ENCODE results near the gene NAXD. TPM values are rescaled to one million over a fixed set of nuclear protein-coding genes. Genes with fewer than 3 reads are reported as not detected.
A peak's percentile ranks its signal among the peaks of the same experiment; 100 is the strongest.

Gene NAXD
- polyA plus RNA-seq, 4 donors, result 30.1 to 59.3 (median 36.9) TPM

GRCh38 chr13:110583178-110583865, 32.0 kb upstream of the NAXD start:
- 87 to 94% (median 89%) methylated on average over 13 of the region's 13 CpGs for WGBS, 3 donors

GRCh38 chr13:110589793-110590390, 25.5 kb upstream of the NAXD start:
- no peaks in the 10 kb centered on the region for H3K4me1 ChIP-seq (ENCODE audit: control insufficient read depth in 3 of 3, insufficient read depth in 2 of 3, low read depth in 1 of 3, low read length in 2 of 3)
- no peaks in the 10 kb centered on the region for H3K27me3 ChIP-seq (ENCODE audit: control insufficient read depth in 3 of 3, insufficient read depth in 3 of 3, low read length in 3 of 3)
- H3K36me3 ChIP-seq (ENCODE audit: control insufficient read depth in 3 of 3, insufficient read depth in 2 of 3, low read depth in 1 of 3, low read length in 3 of 3), result no peaks in the 10 kb centered on the region
- H3K4me3 ChIP-seq (ENCODE audit: low read depth in 1 of 3, low read length in 3 of 3), result no peak overlapping the region
- FAIRE-seq (no peak), DNase-seq (no peak)
- no peaks in the 10 kb centered on the region for H3K9me3 ChIP-seq (ENCODE audit: control insufficient read depth in 2 of 2, insufficient read depth in 1 of 2, low read depth in 1 of 2, low read length in 1 of 2)
- no peak overlapping the region for H3K27ac ChIP-seq (ENCODE audit: low read depth in 1 of 3, low read length in 2 of 3)
- WGBS, 3 donors, result 52 to 55% (median 53%) methylated on average over 3 of the region's 3 CpGs

More at GRCh38 chr13:110583178-110583865, 32.0 kb upstream of the NAXD start:
- Histone ChIP-seq H3K36me3 (ENCODE audit: control insufficient read depth in 3 of 3, insufficient read depth in 2 of 3, low read depth in 1 of 3, low read length in 3 of 3) (no peaks in the 10 kb centered on the region), H3K4me3 (ENCODE audit: low read depth in 1 of 3, low read length in 3 of 3) (no peak overlapping the region), H3K27me3 (ENCODE audit: control insufficient read depth in 3 of 3, insufficient read depth in 3 of 3, low read length in 3 of 3) (no peaks in the 10 kb centered on the region), H3K27ac (ENCODE audit: low read depth in 1 of 3, low read length in 2 of 3) (no peak overlapping the region), H3K4me1 (ENCODE audit: control insufficient read depth in 3 of 3, insufficient read depth in 2 of 3, low read depth in 1 of 3, low read length in 2 of 3) (peaks cover 0 to 3% (median 0%) of the 10 kb centered on the region in 3 donors), H3K9me3 (ENCODE audit: control insufficient read depth in 2 of 2, insufficient read depth in 1 of 2, low read depth in 1 of 2, low read length in 1 of 2) (no peaks in the 10 kb centered on the region)
- DNase-seq (no peak), FAIRE-seq (no peak)

- no peaks in the 10 kb centered on the region for H3K9me3 ChIP-seq (ENCODE audit: control insufficient read depth in 2 of 2, insufficient read depth in 1 of 2, low read depth in 1 of 2, low read length in 1 of 2)
- H3K27me3 ChIP-seq (ENCODE audit: control insufficient read depth in 3 of 3, insufficient read depth in 3 of 3, low read length in 3 of 3), result no peaks in the 10 kb centered on the region
- no peak overlapping the region for H3K27ac ChIP-seq (ENCODE audit: low read depth in 1 of 3, low read length in 2 of 3)
- no peak overlapping the region for H3K4me3 ChIP-seq (ENCODE audit: low read depth in 1 of 3, low read length in 3 of 3)
- DNase-seq (peak in 1 of 2 donors; percentile 17), FAIRE-seq (no peak)
- H3K4me1 ChIP-seq (ENCODE audit: control insufficient read depth in 3 of 3, insufficient read depth in 2 of 3, low read depth in 1 of 3, low read length in 2 of 3), result no peaks in the 10 kb centered on the region
- 60 to 82% (median 69%) methylated on average over 6 of the region's 6 CpGs for WGBS, 3 donors
- H3K36me3 ChIP-seq (ENCODE audit: control insufficient read depth in 3 of 3, insufficient read depth in 2 of 3, low read depth in 1 of 3, low read length in 3 of 3), result no peaks in the 10 kb centered on the region
Observed at GRCh38 chr13:110590577-110590976, 24.8 kb upstream of the NAXD start.

GRCh38 chr13:110592665-110593064, 22.7 kb upstream of the NAXD start:
- no peak overlapping the region for H3K27ac ChIP-seq (ENCODE audit: low read depth in 1 of 3, low read length in 2 of 3)
- no peak for FAIRE-seq

GRCh38 chr13:110593430-110594130, 21.8 kb upstream of the NAXD start:
- no peak overlapping the region for H3K27ac ChIP-seq (ENCODE audit: low read depth in 1 of 3, low read length in 2 of 3)
- H3K9me3 ChIP-seq (ENCODE audit: control insufficient read depth in 2 of 2, insufficient read depth in 1 of 2, low read depth in 1 of 2, low read length in 1 of 2), result no peaks in the 10 kb centered on the region
- H3K27me3 ChIP-seq (ENCODE audit: control insufficient read depth in 3 of 3, insufficient read depth in 3 of 3, low read length in 3 of 3), result no peaks in the 10 kb centered on the region
- FAIRE-seq, result no peak
- no peaks in the 10 kb centered on the region for H3K36me3 ChIP-seq (ENCODE audit: control insufficient read depth in 3 of 3, insufficient read depth in 2 of 3, low read depth in 1 of 3, low read length in 3 of 3)
- 43 to 47% (median 45%) methylated on average over 6 of the region's 6 CpGs for WGBS, 3 donors
- H3K4me3 ChIP-seq (ENCODE audit: low read depth in 1 of 3, low read length in 3 of 3), result no peak overlapping the region
- DNase-seq, result peak; percentile 77 to 78
- H3K4me1 ChIP-seq (ENCODE audit: control insufficient read depth in 3 of 3, insufficient read depth in 2 of 3, low read depth in 1 of 3, low read length in 2 of 3), result no peaks in the 10 kb centered on the region

More at GRCh38 chr13:110592665-110593064, 22.7 kb upstream of the NAXD start:
- H3K4me3 ChIP-seq (ENCODE audit: low read depth in 1 of 3, low read length in 3 of 3), result no peak overlapping the region
- DNase-seq, result no peak
- H3K27me3 ChIP-seq (ENCODE audit: control insufficient read depth in 3 of 3, insufficient read depth in 3 of 3, low read length in 3 of 3), result no peaks in the 10 kb centered on the region
- no peaks in the 10 kb centered on the region for H3K9me3 ChIP-seq (ENCODE audit: control insufficient read depth in 2 of 2, insufficient read depth in 1 of 2, low read depth in 1 of 2, low read length in 1 of 2)
- H3K4me1 ChIP-seq (ENCODE audit: control insufficient read depth in 3 of 3, insufficient read depth in 2 of 3, low read depth in 1 of 3, low read length in 2 of 3), result no peaks in the 10 kb centered on the region
- H3K36me3 ChIP-seq (ENCODE audit: control insufficient read depth in 3 of 3, insufficient read depth in 2 of 3, low read depth in 1 of 3, low read length in 3 of 3), result no peaks in the 10 kb centered on the region
- whole genome bisulfite sequencing, 3 donors, result 79 to 90% (median 87%) methylated on average over 2 of the region's 2 CpGs

- WGBS, 3 donors, result 80 to 86% (median 81%) methylated on average over 16 of the region's 16 CpGs
- Histone ChIP-seq H3K4me1 (ENCODE audit: control insufficient read depth in 3 of 3, insufficient read depth in 2 of 3, low read depth in 1 of 3, low read length in 2 of 3) (no peaks in the 10 kb centered on the region), H3K27ac (ENCODE audit: low read depth in 1 of 3, low read length in 2 of 3) (no peak overlapping the region), H3K4me3 (ENCODE audit: low read depth in 1 of 3, low read length in 3 of 3) (no peak overlapping the region), H3K36me3 (ENCODE audit: control insufficient read depth in 3 of 3, insufficient read depth in 2 of 3, low read depth in 1 of 3, low read length in 3 of 3) (no peaks in the 10 kb centered on the region), H3K27me3 (ENCODE audit: control insufficient read depth in 3 of 3, insufficient read depth in 3 of 3, low read length in 3 of 3) (no peaks in the 10 kb centered on the region), H3K9me3 (ENCODE audit: control insufficient read depth in 2 of 2, insufficient read depth in 1 of 2, low read depth in 1 of 2, low read length in 1 of 2) (no peaks in the 10 kb centered on the region)
- DNase-seq (no peak), FAIRE-seq (no peak)
Observed at GRCh38 chr13:110597041-110597689, 18.2 kb upstream of the NAXD start.

GRCh38 chr13:110600261-110600819, 15.0 kb upstream of the NAXD start:
- WGBS, 3 donors, result 69 to 81% (median 73%) methylated on average over 10 of the region's 10 CpGs
- Histone ChIP-seq H3K4me3 (ENCODE audit: low read depth in 1 of 3, low read length in 3 of 3) (no peak overlapping the region), H3K9me3 (ENCODE audit: control insufficient read depth in 2 of 2, insufficient read depth in 1 of 2, low read depth in 1 of 2, low read length in 1 of 2) (no peaks in the 10 kb centered on the region), H3K27me3 (ENCODE audit: control insufficient read depth in 3 of 3, insufficient read depth in 3 of 3, low read length in 3 of 3) (no peaks in the 10 kb centered on the region), H3K27ac (ENCODE audit: low read depth in 1 of 3, low read length in 2 of 3) (peak overlapping the region in 1 of 3 donors; percentile 23), H3K4me1 (ENCODE audit: control insufficient read depth in 3 of 3, insufficient read depth in 2 of 3, low read depth in 1 of 3, low read length in 2 of 3) (no peaks in the 10 kb centered on the region), H3K36me3 (ENCODE audit: control insufficient read depth in 3 of 3, insufficient read depth in 2 of 3, low read depth in 1 of 3, low read length in 3 of 3) (no peaks in the 10 kb centered on the region)
- peak in 1 of 2 donors; percentile 62 for DNase-seq
- FAIRE-seq, result no peak

- Histone ChIP-seq H3K27ac (ENCODE audit: low read depth in 1 of 3, low read length in 2 of 3) (peak overlapping the region in 1 of 3 donors; percentile 23), H3K9me3 (ENCODE audit: control insufficient read depth in 2 of 2, insufficient read depth in 1 of 2, low read depth in 1 of 2, low read length in 1 of 2) (no peaks in the 10 kb centered on the region), H3K27me3 (ENCODE audit: control insufficient read depth in 3 of 3, insufficient read depth in 3 of 3, low read length in 3 of 3) (no peaks in the 10 kb centered on the region), H3K4me1 (ENCODE audit: control insufficient read depth in 3 of 3, insufficient read depth in 2 of 3, low read depth in 1 of 3, low read length in 2 of 3) (no peaks in the 10 kb centered on the region), H3K4me3 (ENCODE audit: low read depth in 1 of 3, low read length in 3 of 3) (no peak overlapping the region), H3K36me3 (ENCODE audit: control insufficient read depth in 3 of 3, insufficient read depth in 2 of 3, low read depth in 1 of 3, low read length in 3 of 3) (no peaks in the 10 kb centered on the region)
- 80 to 84% (median 84%) methylated on average over 4 of the region's 4 CpGs for WGBS, 3 donors
- FAIRE-seq (no peak), DNase-seq (no peak)
Observed at GRCh38 chr13:110600980-110601379, 14.4 kb upstream of the NAXD start.
